GM21737 (cell line): ENCODE results near the gene PTPRN2.
"Not testable (repeated sequence)": the region's sequence is repeated elsewhere in the genome, so short reads cannot be mapped to it uniquely, and the experiment has no call there.

Experiments
- ATAC-seq: cut with Tn5 transposase; IDR thresholded peaks from one replicate; pipeline ENCODE4 v1.9.1; 2021; ENCODE audit warnings: mild to moderate bottlenecking, moderate library complexity; ENCODE audit not compliant: unreplicated experiment

PTPRN2 gene

GRCh38 chr7:158331826-158332450 is 255.7 kb downstream of the PTPRN2 start:
- ATAC-seq, result not testable (repeated sequence)

GRCh38 chr7:158329686-158330085 is 257.9 kb downstream of the PTPRN2 start:
- ATAC-seq, result no peak

GRCh38 chr7:158329014-158329610 is 258.5 kb downstream of the PTPRN2 start:
- no peak for ATAC-seq

- ATAC-seq, result no peak
Observed at GRCh38 chr7:158328376-158329013, 259.1 kb downstream of the PTPRN2 start.

- ATAC-seq, result no peak
Observed at GRCh38 chr7:158327571-158328180, 259.9 kb downstream of the PTPRN2 start.

- ATAC-seq, result no peak
Observed at GRCh38 chr7:158327012-158327411, 260.6 kb downstream of the PTPRN2 start.

GRCh38 chr7:158325530-158326381 is 261.9 kb downstream of the PTPRN2 start:
- no peak for ATAC-seq

- ATAC-seq, result no peak
Observed at GRCh38 chr7:158324397-158325360, 262.9 kb downstream of the PTPRN2 start.

- ATAC-seq, result no peak
Observed at GRCh38 chr7:158323741-158324396, 263.8 kb downstream of the PTPRN2 start.

GRCh38 chr7:158322616-158323530 is 264.8 kb downstream of the PTPRN2 start:
- no peak for ATAC-seq

- ATAC-seq, result no peak
Observed at GRCh38 chr7:158321936-158322615, 265.5 kb downstream of the PTPRN2 start.

- no peak for ATAC-seq
Observed at GRCh38 chr7:158321056-158321700, 266.4 kb downstream of the PTPRN2 start.

GRCh38 chr7:158320328-158320727 is 267.3 kb downstream of the PTPRN2 start:
- no peak for ATAC-seq

GRCh38 chr7:158318511-158318913 is 269.1 kb downstream of the PTPRN2 start:
- no peak for ATAC-seq

- ATAC-seq, result no peak
Observed at GRCh38 chr7:158317238-158318205, 270.1 kb downstream of the PTPRN2 start.

GRCh38 chr7:158316466-158317031 is 271.1 kb downstream of the PTPRN2 start:
- ATAC-seq, result no peak
